Liver (tissue), 9 donors: ENCODE results near the gene PTTG1IP. TPM values are rescaled to one million over a fixed set of nuclear protein-coding genes. Genes with fewer than 3 reads are reported as not detected.

Experiments
- DNase-seq: peaks from one replicate; pipeline ENCODE4 v3.0.0-alpha.2; 2017; ENCODE audit warnings: low spot score
- H3K27ac ChIP-seq, 2 donors: one replicate each; pipeline ENCODE4 v1.7.0; 2013; ENCODE audit warnings: inconsistent platforms in 2 of 2, low read length in 2 of 2, control low read depth in 1 of 2, low read depth in 1 of 2, mild to moderate bottlenecking in 1 of 2
- H3K27me3 ChIP-seq, 4 donors: one replicate each; pipeline versions ENCODE4 v1.6.1 to v1.7.0; 2013; ENCODE audit warnings: low read length in 3 of 4, inconsistent platforms in 1 of 4, mild to moderate bottlenecking in 1 of 4, moderate library complexity in 1 of 4; ENCODE audit not compliant: control insufficient read depth in 4 of 4, insufficient read depth in 4 of 4
- H3K36me3 ChIP-seq, 4 donors: one replicate each; pipeline versions ENCODE4 v1.6.1 to v1.7.0; 2013; ENCODE audit warnings: low read length in 3 of 4, mild to moderate bottlenecking in 3 of 4, low read depth in 1 of 4, moderate library complexity in 1 of 4; ENCODE audit not compliant: control insufficient read depth in 4 of 4, insufficient read depth in 3 of 4
- H3K4me1 ChIP-seq, 4 donors: one replicate each; pipeline versions ENCODE4 v1.6.1 to v1.7.0; 2013; ENCODE audit warnings: low read length in 3 of 4, mild to moderate bottlenecking in 3 of 4, moderate library complexity in 1 of 4; ENCODE audit not compliant: control insufficient read depth in 4 of 4, insufficient read depth in 4 of 4
- H3K4me3 ChIP-seq, 3 donors: one replicate each; pipeline versions ENCODE4 v1.6.1 to v1.7.0; 2013; ENCODE audit warnings: low read length in 3 of 3, control low read depth in 1 of 3, low read depth in 1 of 3, mild to moderate bottlenecking in 1 of 3
- H3K9ac ChIP-seq, 2 donors: one replicate each; pipeline ENCODE4 v1.7.0; 2013; ENCODE audit warnings: low read length in 2 of 2, mild to moderate bottlenecking in 2 of 2, moderate library complexity in 2 of 2, control low read depth in 1 of 2, low read depth in 1 of 2
- H3K9me3 ChIP-seq, 4 donors: one replicate each; pipeline versions ENCODE4 v1.6.1 to v1.7.0; 2013; ENCODE audit warnings: low read length in 3 of 4; ENCODE audit not compliant: control insufficient read depth in 4 of 4
- CTCF ChIP-seq: fragments of 150-350 bp; IDR thresholded peaks from 2 replicates; pipeline ENCODE4 v1.5.1; 2017; ENCODE audit warnings: improper control_type of control experiment, low read depth, low read length; ENCODE audit not compliant: missing input control
- EGR1 ChIP-seq, 2 donors: IDR thresholded peaks; 2 replicates each; pipeline ENCODE4 v1.6.1; 2016 to 2018; ENCODE audit warnings: antibody characterized with exemption in 2 of 2, low read depth in 2 of 2
- FOXA1 ChIP-seq: IDR thresholded peaks from 2 replicates; pipeline ENCODE4 v1.6.1; 2016; ENCODE audit warnings: antibody characterized with exemption
- FOXA2 ChIP-seq: IDR thresholded peaks from 2 replicates; pipeline ENCODE4 v1.6.1; 2016; ENCODE audit warnings: antibody characterized with exemption
- GABPA ChIP-seq, 2 donors: IDR thresholded peaks in 1 of 2; conservative IDR thresholded peaks in 1 of 2; 2 replicates each; pipeline ENCODE4 v1.6.1; 2016; ENCODE audit warnings: antibody characterized with exemption in 2 of 2, mild to moderate bottlenecking in 1 of 2, moderate library complexity in 1 of 2
- HNF4A ChIP-seq, 2 donors: conservative IDR thresholded peaks; 2 replicates each; pipeline ENCODE4 v1.6.1; 2016; ENCODE audit warnings: antibody characterized with exemption in 2 of 2, mild to moderate bottlenecking in 2 of 2
- HNF4G ChIP-seq: IDR thresholded peaks from 2 replicates; pipeline ENCODE4 v1.6.1; 2016; ENCODE audit warnings: antibody characterized with exemption
- JUND ChIP-seq, 2 donors: IDR thresholded peaks; 2 replicates each; pipeline ENCODE4 v1.6.1; 2016; ENCODE audit warnings: antibody characterized with exemption in 2 of 2
- MAX ChIP-seq: IDR thresholded peaks from 2 replicates; pipeline ENCODE4 v1.6.1; 2016; ENCODE audit warnings: antibody characterized with exemption
- NR2F2 ChIP-seq: IDR thresholded peaks from 2 replicates; pipeline ENCODE4 v1.6.1; 2016; ENCODE audit warnings: antibody characterized with exemption
- RAD21 ChIP-seq, 2 donors: IDR thresholded peaks; 2 replicates each; pipeline ENCODE4 v1.6.1; 2016; ENCODE audit warnings: antibody characterized with exemption in 2 of 2, mild to moderate bottlenecking in 2 of 2
- REST ChIP-seq: IDR thresholded peaks from 2 replicates; pipeline ENCODE4 v1.6.1; 2016; ENCODE audit warnings: antibody characterized with exemption, mild to moderate bottlenecking
- RXRA ChIP-seq, 2 donors: IDR thresholded peaks; 2 replicates each; pipeline ENCODE4 v1.6.1; 2017 to 2018; ENCODE audit warnings: antibody characterized with exemption in 2 of 2, mild to moderate bottlenecking in 1 of 2
- SP1 ChIP-seq: IDR thresholded peaks from 2 replicates; pipeline ENCODE4 v1.6.1; 2018; ENCODE audit warnings: antibody characterized with exemption, mild to moderate bottlenecking
- TAF1 ChIP-seq: conservative IDR thresholded peaks from 2 replicates; pipeline ENCODE4 v1.6.1; 2016; ENCODE audit warnings: antibody characterized with exemption, mild to moderate bottlenecking
- YY1 ChIP-seq: IDR thresholded peaks from 2 replicates; pipeline ENCODE4 v1.6.1; 2016; ENCODE audit warnings: antibody characterized with exemption, mild to moderate bottlenecking
- ZBTB33 ChIP-seq: IDR thresholded peaks from 2 replicates; pipeline ENCODE4 v1.6.1; 2016; ENCODE audit warnings: antibody characterized with exemption
- WGBS: extraction: QIAGEN DNeasy Blood & Tissue Kit; methylation state at CpG from one replicate; pipeline ENCODE4 v1.1.7; 2013; 5-methylcytosine and 5-hydroxymethylcytosine counted together
- polyA plus RNA-seq, 2 donors: library from polyadenylated mRNA; stranded (reverse) in 1 of 2; unstranded in 1 of 2; fragments of 200-250 nt in 1 of 2; fragments of >200 nt in 1 of 2; fragmentation: Nextera tagmentation in 1 of 2; extraction: Ambion mirVana in 1 of 2; gene quantifications; one replicate each; pipeline versions ENCODE4 v1.2.1 to v1.2.3, GENCODE V29; 2013 to 2015
- total RNA-seq, 2 donors: library from RNA; depleted of rRNA; stranded (reverse); fragments of >200 nt; gene quantifications; one replicate each; pipeline ENCODE4 v1.2.3, GENCODE V29; 2014
- donor health status: healthy.
- donor health status: healthy.
- donor health status: healthy.
- donor health status: healthy.
- donor health status: healthy.

PTTG1IP gene
- total and polyA plus RNA-seq, 4 donors = 62.0 to 94.0 (median 79.8) TPM

- H3K27me3 ChIP-seq = no peaks in the 10 kb centered on the region
- no peak for DNase-seq
- no peak overlapping the region for H3K9ac ChIP-seq
- no peak overlapping the region for H3K4me3 ChIP-seq
- no peak for TF ChIP-seq NR2F2
- no peak for TF ChIP-seq REST
- no peak for TF ChIP-seq JUND (IDR thresholded peaks at IDR 0.05)
- no peak for TF ChIP-seq GABPA (IDR thresholded peaks at IDR 0.05 in 1 of 2, conservative IDR thresholded peaks at IDR 0.05 in 1 of 2)
- TF ChIP-seq FOXA2 = no peak
- TF ChIP-seq FOXA1 = no peak
- TF ChIP-seq ZBTB33 = no peak
- TF ChIP-seq SP1 = no peak
- no peak for TF ChIP-seq YY1
- no peak for TF ChIP-seq RXRA (IDR thresholded peaks at IDR 0.05)
- TF ChIP-seq MAX = no peak
- no peak for TF ChIP-seq HNF4A (conservative IDR thresholded peaks at IDR 0.05)
- TF ChIP-seq EGR1 (IDR thresholded peaks at IDR 0.05; ENCODE audit: low read depth in 2 of 2) = no peak
- no peak for TF ChIP-seq RAD21 (IDR thresholded peaks at IDR 0.05)
- no peak for TF ChIP-seq CTCF
- no peak for TF ChIP-seq HNF4G
- no peak for TF ChIP-seq TAF1
- WGBS = 96% methylated on average over 21 of the region's 21 CpGs
- no peaks in the 10 kb centered on the region for H3K9me3 ChIP-seq
- no peaks in the 10 kb centered on the region for H3K36me3 ChIP-seq
- H3K27ac ChIP-seq = no peak overlapping the region
- H3K4me1 ChIP-seq = peaks cover 28 to 42% (median 37%) of the 10 kb centered on the region in 4 donors
These were observed 35.4 kb upstream of the PTTG1IP start for GRCh38 chr21:44908908-44909307.
